ENCODE results near the gene GBE1.

- TF ChIP-seq CTCF (IDR thresholded peaks at IDR 0.05) (no peak), EP300 (IDR thresholded peaks at IDR 0.05) (no peak), POLR2A (IDR thresholded peaks at IDR 0.05) (no peak)
These were observed 242.5 kb downstream of the GBE1 start for GRCh38 chr3:81518945-81519344.

Measured in suprapubic skin (tissue), 3 donors.